ENCODE measurements around the gene FAF1. TPM values are rescaled to one million over a fixed set of nuclear protein-coding genes. Genes with fewer than 3 reads are reported as not detected.

The FAF1 gene
- total and polyA plus RNA-seq, 4 donors: 8.6 to 45.0 (median 18.2) TPM

GRCh38 chr1:50921029-50921428 lies 39.0 kb downstream of the FAF1 start:
- H3K27ac ChIP-seq (ENCODE audit: low read depth in 1 of 2, low read length in 2 of 2): no peak overlapping the region
- 98% methylated on average over 4 of the region's 4 CpGs for WGBS

GRCh38 chr1:50920409-50920808 lies 39.7 kb downstream of the FAF1 start:
- Histone ChIP-seq H3K4me3 (ENCODE audit: low read depth in 1 of 3, low read length in 3 of 3) (no peak overlapping the region), H3K27ac (ENCODE audit: low read depth in 1 of 2, low read length in 2 of 2) (no peak overlapping the region), H3K9me3 (ENCODE audit: control insufficient read depth in 4 of 4, low read length in 3 of 4) (no peaks in the 10 kb centered on the region), H3K36me3 (ENCODE audit: control insufficient read depth in 4 of 4, insufficient read depth in 3 of 4, low read depth in 1 of 4, low read length in 3 of 4) (no peaks in the 10 kb centered on the region), H3K9ac (ENCODE audit: low read depth in 1 of 2, low read length in 2 of 2) (no peak overlapping the region), H3K4me1 (ENCODE audit: control insufficient read depth in 4 of 4, insufficient read depth in 4 of 4, low read length in 3 of 4) (no peaks in the 10 kb centered on the region), H3K27me3 (ENCODE audit: control insufficient read depth in 4 of 4, insufficient read depth in 4 of 4, low read length in 3 of 4) (no peaks in the 10 kb centered on the region)
- no peak for DNase-seq (ENCODE audit: low spot score)
- TF ChIP-seq ZBTB33 (IDR thresholded peaks at IDR 0.05) (no peak), FOXA2 (IDR thresholded peaks at IDR 0.05) (no peak), HNF4G (IDR thresholded peaks at IDR 0.05) (no peak), EGR1 (IDR thresholded peaks at IDR 0.05; ENCODE audit: low read depth in 2 of 2) (no peak), HNF4A (conservative IDR thresholded peaks at IDR 0.05) (no peak), YY1 (IDR thresholded peaks at IDR 0.05) (no peak), ATF3 (IDR thresholded peaks at IDR 0.05) (no peak), TAF1 (conservative IDR thresholded peaks at IDR 0.05) (no peak), SP1 (IDR thresholded peaks at IDR 0.05) (no peak), NR2F2 (IDR thresholded peaks at IDR 0.05) (no peak), REST (IDR thresholded peaks at IDR 0.05) (no peak)
- WGBS: 100% methylated on average over 1 of the region's 1 CpG

More at GRCh38 chr1:50921029-50921428, 39.0 kb downstream of the FAF1 start:
- Histone ChIP-seq H3K36me3 (ENCODE audit: control insufficient read depth in 4 of 4, insufficient read depth in 3 of 4, low read depth in 1 of 4, low read length in 3 of 4) (no peaks in the 10 kb centered on the region), H3K9ac (ENCODE audit: low read depth in 1 of 2, low read length in 2 of 2) (no peak overlapping the region), H3K27me3 (ENCODE audit: control insufficient read depth in 4 of 4, insufficient read depth in 4 of 4, low read length in 3 of 4) (no peaks in the 10 kb centered on the region), H3K4me3 (ENCODE audit: low read depth in 1 of 3, low read length in 3 of 3) (no peak overlapping the region), H3K4me1 (ENCODE audit: control insufficient read depth in 4 of 4, insufficient read depth in 4 of 4, low read length in 3 of 4) (no peaks in the 10 kb centered on the region), H3K9me3 (ENCODE audit: control insufficient read depth in 4 of 4, low read length in 3 of 4) (no peaks in the 10 kb centered on the region)
- no peak for TF ChIP-seq CTCF (IDR thresholded peaks at IDR 0.05; ENCODE audit: low read depth, low read length, missing input control)
- no peak for DNase-seq (ENCODE audit: low spot score)

Measured in liver (tissue), 9 donors.